Stimulated activated CD8-positive, alpha-beta memory T cell treated with anti-CD3 and anti-CD28 coated beads, Interleukin-7, amount 100 ng/mL, for 4 hours (primary cell): ENCODE measurements around the gene PAPPA.

Source experiments
- DNase-seq, 2 donors: peaks; one replicate each; pipeline ENCODE4 v3.0.0-alpha.2; 2020; ENCODE audit warnings: low read depth in 2 of 2

The PAPPA gene

GRCh38 chr9:116275418-116276195 lies 122.0 kb downstream of the PAPPA start:
- no peak for DNase-seq

DNA sequence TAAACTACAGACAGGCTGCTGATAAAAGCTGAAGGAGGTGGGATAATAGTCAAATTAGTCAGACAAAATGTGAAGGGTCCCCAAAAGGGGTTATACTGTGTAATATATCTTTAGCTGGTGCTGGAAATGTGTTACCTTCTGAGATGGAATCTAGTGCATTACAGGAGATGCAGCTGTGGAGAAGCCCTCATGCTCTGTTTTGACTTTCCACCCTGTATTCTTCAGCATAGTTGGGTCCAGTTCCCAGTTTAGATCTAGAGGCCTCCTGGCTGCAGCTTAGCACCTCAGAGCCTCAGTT lies 122.6 kb downstream of the PAPPA start:
- DNase-seq = no peak

DNA sequence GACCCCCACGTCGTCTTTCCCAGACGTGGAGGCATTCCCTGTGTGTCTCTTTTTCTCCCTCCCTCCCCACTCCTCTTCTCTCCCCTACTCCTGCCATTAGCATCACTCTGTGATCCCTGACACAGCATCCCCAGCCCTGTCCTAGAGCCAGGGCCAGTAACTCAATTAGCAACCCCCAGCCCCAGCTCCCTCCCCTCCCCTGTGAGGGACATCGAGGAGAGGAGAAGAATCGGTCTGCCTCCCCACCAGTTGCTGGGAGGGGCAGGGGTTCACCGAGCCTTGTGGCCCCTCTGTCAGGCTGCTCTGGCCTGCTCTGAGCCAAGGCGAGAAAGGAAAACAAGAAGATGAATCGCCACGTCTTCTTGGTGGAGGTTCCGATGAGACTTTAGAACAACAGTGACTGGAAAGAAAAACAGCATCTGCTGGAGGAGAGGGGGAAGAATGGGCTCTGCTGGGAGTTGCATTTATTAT lies 123.1 kb downstream of the PAPPA start:
- no peak for DNase-seq

- DNase-seq = no peak
Observed at GRCh38 chr9:116278326-116278725, 124.7 kb downstream of the PAPPA start.

DNA sequence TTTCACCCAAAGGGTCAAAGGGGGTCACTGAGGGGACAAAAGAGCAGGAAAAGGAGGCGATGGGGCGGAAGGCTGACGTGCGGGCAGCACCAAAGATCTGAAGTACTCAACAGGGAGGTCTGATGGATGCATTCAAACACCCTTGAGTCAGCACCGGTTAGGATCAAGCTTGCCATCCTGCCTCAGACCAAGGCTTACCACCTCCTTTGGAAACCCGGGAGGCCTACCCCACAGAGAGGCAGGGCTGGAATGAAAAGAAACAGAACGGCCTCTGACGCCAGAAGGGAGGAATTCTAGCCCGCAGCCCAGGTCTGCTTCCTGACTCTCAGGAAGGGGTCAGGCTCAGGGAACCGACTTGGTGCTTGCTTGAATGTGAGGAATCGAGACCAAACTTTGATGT lies 125.6 kb downstream of the PAPPA start:
- DNase-seq = no peak

DNA sequence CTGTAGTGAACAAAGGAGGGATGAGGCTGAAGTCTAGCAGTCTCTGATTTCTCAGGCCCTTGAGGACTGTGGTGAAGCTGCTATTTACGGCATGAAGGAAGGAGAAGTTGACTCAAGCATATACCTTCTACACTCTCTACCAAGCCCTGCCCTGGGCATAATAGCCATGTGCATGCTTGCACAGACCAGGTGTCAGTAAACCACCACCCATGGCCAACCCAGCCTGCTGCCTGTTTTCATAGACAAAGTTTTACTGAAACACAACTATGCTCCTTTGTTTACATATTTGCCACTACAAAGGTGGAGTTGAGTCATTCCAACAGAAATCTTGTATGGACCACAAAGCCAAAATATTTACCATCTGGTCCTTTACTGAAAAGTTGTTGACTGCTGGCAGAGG lies 126.9 kb downstream of the PAPPA start:
- no peak for DNase-seq

DNA sequence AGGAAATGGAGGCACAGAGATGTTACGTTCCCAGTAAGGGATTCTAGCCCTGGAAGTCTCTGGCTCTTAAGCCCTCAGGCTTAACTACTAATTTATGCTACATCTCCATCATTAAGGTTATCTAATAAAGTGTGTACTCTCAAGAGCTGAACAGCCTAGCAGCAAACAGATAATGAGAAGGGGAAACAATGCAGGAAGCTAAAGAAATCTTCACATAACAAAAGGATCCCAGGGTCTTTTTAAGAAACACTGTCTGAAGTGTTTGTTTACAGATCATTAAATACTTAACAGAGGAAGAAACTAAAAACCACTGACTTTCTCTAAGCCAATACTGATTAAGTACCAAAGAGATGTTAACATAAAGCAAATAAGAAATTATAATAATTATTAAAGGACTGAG lies 129.0 kb downstream of the PAPPA start:
- no peak for DNase-seq

GRCh38 chr9:116284518-116284917 lies 130.9 kb downstream of the PAPPA start:
- no peak for DNase-seq

GRCh38 chr9:116285320-116285719 lies 131.7 kb downstream of the PAPPA start:
- no peak for DNase-seq

DNA sequence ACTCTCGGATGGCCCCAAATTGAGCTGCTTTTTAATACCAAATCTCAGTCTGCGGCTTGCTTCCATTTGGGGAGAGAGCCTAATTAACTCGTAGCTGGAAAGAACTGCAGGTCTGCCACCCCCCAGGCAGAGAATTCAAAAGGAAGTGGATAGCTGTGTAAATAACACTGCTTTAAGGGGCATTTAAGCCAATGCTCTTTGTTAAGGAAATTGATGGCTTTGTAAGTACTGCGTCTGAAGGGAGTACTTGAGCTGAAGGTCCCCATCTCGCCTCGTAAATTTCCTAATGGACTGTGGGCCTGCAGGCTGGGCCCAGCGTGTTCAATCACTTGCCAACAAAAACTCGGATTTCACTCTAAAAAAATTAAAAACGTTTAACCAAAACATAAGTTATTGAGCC lies 132.7 kb downstream of the PAPPA start:
- no peak for DNase-seq

GRCh38 chr9:116287721-116288120 lies 134.1 kb downstream of the PAPPA start:
- DNase-seq = no peak

GRCh38 chr9:116288658-116289057 lies 135.1 kb downstream of the PAPPA start:
- DNase-seq = no peak

- DNase-seq = no peak
Observed at GRCh38 chr9:116297346-116297745, 143.8 kb downstream of the PAPPA start.

DNA sequence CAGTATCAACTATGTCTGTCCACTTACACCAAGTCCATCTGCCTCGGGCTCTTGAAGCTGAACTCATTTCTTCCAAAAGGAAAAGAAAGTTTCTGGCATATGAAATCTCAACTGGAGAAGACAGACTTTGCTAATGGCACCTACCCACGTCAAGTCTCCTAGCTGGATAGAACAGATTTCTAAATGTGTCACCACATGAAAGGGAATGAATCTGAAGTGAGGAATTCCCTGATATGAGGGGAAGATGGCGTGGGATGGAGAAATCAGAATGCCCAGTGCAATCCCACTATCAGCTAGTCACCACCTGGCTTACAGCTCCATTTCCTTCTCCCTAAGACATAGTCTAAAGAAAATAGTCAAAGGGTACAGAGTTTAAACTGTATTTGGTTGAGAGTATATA lies 144.7 kb downstream of the PAPPA start:
- no peak for DNase-seq

DNA sequence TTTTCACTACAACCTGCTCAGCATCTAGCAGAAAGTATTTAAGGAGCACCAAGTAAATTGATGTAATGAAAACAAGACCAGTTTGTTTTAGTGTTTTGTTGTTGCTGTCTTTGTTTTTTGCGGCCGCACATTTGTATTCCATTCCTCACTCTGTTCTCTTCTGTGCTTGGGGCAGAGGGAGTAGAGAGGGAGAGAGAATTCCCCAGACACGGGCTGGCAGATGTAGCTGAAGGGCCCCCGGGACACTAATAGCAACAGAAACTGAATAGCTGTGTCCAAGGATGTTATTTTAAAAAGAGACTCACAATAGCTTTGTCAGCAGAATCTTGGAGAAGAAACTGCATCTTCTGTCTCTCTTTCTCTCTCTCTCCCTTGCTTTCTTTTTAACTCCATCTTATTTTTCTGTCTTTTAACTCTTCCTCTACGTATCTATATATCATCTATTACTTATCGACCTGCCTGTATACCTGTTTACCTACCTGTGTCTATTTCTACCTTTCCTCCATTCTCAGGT lies 145.3 kb downstream of the PAPPA start:
- DNase-seq = no peak

GRCh38 chr9:116300360-116300870 lies 146.8 kb downstream of the PAPPA start:
- DNase-seq = no peak

GRCh38 chr9:116303270-116303669 lies 149.7 kb downstream of the PAPPA start:
- no peak for DNase-seq

DNA sequence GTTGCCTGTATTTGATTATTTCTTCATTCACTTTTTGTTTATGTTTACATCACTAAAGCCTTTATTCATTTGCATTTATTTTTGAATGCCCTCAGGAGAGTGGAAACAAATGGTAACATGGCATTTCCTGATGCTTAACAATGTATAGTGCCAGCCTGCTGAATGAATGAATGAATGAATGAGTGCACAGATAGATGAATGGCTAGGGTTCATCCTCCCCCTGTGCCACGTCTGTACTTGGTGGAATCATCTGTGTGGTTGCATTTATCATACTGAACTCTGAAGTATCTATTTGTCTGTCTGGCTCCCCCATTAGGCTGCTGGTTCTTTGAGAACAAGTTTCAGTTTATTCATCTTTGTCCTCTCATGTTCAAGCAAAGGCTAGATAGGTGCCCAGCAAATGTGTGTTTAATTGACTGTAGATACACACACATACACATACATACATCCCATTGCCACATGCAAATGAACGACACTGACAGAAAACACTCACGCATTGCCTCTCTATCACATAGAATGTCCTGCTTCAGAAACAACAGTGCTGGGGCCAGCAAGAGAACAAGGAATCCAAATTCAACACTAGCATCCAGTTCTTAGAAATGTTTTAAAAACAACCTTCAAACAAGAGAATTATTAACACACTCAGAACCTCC lies 150.4 kb downstream of the PAPPA start:
- no peak for DNase-seq

- no peak for DNase-seq
Observed at GRCh38 chr9:116304761-116305160, 151.2 kb downstream of the PAPPA start.

GRCh38 chr9:116308076-116308475 lies 154.5 kb downstream of the PAPPA start:
- DNase-seq = no peak

- no peak for DNase-seq
Observed at GRCh38 chr9:116309900-116310611, 156.5 kb downstream of the PAPPA start.

GRCh38 chr9:116312221-116312620 lies 158.6 kb downstream of the PAPPA start:
- no peak for DNase-seq

GRCh38 chr9:116313638-116314037 lies 160.0 kb downstream of the PAPPA start:
- no peak for DNase-seq
